GM12864 (cell line): ENCODE data around the gene PDZD2.

ENCODE experiments used
- DNase-seq: peaks from one replicate; pipeline ENCODE4 v3.0.0-alpha.2; 2011; ENCODE audit warnings: low read depth
- H3K4me3 ChIP-seq: 2 replicates; pipeline ENCODE4 v1.5.1; 2011; ENCODE audit warnings: mild to moderate bottlenecking, low read depth, low read length, control low read depth
- TF ChIP-seq, protein P1 (sequence below): IDR thresholded peaks from 2 replicates; pipeline ENCODE4 v1.5.1; 2011; ENCODE audit warnings: low read depth, mild to moderate bottlenecking, moderate library complexity, low read length, control low read depth, inconsistent platforms; ENCODE audit errors: missing control alignments

PDZD2 gene

DNA sequence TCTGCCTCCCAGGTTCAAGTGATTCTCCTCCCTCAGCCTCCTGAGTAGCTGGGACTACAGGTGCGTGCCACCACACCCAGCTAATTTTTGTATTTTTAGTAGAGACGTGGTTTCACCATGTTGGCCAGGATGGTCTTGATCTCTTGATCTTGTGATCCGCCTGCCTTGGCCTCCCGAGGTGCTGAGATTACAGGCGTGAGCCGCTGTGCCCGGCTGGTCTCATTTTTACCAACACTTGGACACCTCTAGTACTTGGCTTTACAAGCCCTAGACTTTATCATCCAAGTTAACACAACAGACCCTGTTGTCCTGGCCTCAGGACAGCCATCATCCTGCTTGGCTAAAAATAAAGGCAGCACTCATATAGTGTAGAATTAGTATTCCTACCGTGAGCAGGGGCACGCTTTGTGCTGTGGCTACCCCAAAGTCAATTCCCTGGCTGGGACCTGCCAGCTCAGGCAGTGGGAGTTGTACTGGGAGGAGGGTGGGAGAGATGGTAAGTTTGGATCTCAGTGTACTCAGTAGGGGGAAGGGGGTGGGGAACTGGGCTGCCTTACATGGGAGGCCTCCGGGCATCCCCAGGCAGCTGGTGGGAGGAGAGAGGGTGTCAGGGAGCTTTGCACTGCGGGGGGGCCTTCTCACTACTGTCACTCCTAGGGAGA is 6.6 kb downstream of the PDZD2 start:
- no peak for DNase-seq
- TF ChIP-seq, protein P1, sequence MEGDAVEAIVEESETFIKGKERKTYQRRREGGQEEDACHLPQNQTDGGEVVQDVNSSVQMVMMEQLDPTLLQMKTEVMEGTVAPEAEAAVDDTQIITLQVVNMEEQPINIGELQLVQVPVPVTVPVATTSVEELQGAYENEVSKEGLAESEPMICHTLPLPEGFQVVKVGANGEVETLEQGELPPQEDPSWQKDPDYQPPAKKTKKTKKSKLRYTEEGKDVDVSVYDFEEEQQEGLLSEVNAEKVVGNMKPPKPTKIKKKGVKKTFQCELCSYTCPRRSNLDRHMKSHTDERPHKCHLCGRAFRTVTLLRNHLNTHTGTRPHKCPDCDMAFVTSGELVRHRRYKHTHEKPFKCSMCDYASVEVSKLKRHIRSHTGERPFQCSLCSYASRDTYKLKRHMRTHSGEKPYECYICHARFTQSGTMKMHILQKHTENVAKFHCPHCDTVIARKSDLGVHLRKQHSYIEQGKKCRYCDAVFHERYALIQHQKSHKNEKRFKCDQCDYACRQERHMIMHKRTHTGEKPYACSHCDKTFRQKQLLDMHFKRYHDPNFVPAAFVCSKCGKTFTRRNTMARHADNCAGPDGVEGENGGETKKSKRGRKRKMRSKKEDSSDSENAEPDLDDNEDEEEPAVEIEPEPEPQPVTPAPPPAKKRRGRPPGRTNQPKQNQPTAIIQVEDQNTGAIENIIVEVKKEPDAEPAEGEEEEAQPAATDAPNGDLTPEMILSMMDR: no peak
- H3K4me3 ChIP-seq: no peak overlapping the region

DNA sequence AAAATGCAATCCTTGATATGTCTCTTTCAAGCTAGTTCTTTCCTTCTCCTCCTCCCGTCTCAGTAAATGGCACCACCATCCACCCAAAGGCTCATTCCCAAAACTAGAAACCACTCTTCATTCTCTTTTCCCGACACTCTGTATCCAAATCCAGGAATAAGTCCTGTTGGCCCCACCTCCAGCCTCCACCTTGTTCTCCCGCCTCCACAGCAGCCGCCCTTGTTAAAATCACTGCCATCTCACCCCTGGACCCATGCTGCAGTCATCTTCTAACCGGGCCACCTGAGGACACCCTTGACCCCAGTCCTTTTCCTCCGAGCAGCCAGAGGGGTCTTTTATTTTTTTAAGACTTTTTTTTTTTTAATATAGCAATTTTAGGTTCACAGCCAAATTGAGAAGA is 9.4 kb downstream of the PDZD2 start:
- H3K4me3 ChIP-seq: no peak overlapping the region
- TF ChIP-seq, protein P1: no peak
- DNase-seq: no peak

DNA sequence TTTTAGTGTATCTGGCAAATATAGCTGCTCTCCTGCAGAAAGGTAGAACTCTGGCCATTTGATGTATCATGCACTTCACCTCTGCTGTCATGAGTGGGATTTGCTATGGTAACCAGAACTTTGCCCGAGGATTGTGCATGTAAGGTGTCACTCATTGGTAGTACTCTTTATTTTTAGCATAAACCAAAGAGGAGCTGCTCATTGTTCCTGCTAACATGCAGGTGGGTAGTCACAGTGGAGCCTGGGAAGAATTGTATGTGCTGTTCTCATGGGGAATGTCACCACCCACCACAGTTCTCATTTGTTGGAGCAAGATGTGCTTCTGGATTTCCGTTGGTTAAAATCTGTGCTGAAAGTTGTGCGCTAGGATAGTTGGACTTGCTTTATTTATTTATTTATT is 12.3 kb downstream of the PDZD2 start:
- TF ChIP-seq, protein P1: no peak
- DNase-seq: no peak
- no peak overlapping the region for H3K4me3 ChIP-seq

DNA sequence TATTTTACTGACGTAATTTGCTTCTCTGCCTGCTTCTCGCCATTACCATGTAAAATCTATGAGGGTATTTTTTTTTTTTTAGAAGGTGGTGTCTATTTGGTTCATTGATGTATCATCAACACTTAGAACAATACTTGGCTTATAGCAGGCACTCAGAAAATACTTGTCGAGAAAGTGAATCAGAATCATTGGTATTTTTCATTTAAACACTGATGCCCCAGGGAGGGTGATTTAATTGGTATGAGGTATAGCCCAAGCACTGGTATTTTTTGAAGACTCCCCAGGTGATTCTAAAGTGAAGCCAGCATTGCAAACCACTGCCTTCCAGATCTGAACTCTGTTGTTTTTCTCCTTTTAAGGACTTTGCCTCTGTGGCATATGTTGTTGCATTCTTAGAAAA is 16.6 kb downstream of the PDZD2 start:
- no peak overlapping the region for H3K4me3 ChIP-seq
- TF ChIP-seq, protein P1: no peak
- DNase-seq: no peak

DNA sequence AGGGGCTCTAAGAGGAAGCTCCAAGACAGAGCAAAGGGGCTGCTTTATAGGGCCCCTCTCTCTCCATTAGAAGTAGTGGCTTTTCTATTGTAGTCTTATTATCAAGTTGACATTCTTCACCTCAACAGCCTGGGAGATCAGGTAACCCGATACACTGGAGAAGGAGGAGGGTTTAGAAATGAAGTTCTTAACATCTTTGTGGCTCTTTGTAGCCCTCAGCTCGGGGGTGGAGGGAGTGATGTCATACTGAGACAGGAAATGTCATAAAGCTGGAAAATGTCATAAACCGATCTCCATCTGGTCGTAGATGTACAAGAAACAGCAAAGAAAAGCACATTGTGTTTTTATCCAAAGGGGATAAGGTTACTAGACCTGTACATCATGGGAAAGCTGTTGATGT is 17.9 kb downstream of the PDZD2 start:
- no peak overlapping the region for H3K4me3 ChIP-seq
- TF ChIP-seq, protein P1: no peak
- DNase-seq: no peak

DNA sequence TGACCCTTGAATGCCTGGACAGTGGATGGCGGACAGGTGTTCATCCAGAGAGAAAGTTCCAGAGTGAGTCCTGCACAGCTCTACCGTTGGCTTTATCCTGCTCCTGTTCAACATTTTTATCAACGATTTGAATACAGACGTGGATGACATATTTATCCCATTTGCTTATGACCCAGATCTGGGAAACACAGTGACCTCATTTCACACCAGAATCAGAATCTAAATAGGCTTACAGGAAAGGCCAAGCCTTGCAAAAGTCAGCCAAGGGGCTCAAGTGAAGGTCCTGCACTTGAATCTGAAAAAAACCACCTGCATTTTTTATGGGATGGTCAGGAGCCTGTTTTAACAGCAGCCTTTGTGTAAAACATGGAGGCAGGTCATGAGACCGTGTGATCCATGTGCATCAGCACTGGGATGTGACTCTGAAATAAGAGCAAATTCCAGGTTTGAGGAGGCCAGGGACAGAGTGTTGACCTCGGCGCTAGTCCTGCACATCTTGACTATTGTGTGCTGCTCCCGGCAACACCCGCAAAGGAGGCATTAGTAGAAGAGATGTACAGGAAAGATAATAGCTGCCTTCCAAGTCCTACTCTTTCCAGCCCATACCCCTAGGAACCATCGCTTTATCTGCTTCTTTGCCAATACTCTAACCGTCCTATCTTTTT is 18.5 kb downstream of the PDZD2 start:
- TF ChIP-seq, protein P1: no peak
- no peak for DNase-seq
- no peak overlapping the region for H3K4me3 ChIP-seq

DNA sequence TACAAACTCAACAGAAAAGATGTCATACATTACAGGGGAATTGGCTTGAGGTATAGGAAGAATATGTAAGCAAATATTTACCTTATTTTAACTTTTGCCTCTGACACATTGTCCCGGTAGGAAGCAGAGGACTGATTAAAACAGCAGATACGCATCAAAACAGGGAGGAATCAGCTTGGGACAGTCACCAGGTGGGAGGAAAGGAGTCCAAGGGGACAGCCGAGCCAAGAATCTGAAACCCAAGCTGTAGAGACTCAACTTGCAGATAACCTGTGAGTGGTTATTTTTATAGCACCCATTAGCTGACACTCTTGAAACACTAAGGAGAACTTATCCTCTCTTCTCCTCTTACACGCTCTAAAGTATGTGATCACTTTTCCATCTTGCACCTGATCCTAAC is 22.3 kb downstream of the PDZD2 start:
- no peak overlapping the region for H3K4me3 ChIP-seq
- DNase-seq: no peak
- TF ChIP-seq, protein P1: no peak
